GM12892 (cell line): ENCODE data around the gene PRPSAP2.
"Not testable (repeated sequence)": the region's sequence is repeated elsewhere in the genome, so short reads cannot be mapped to it uniquely, and the experiment has no call there.

Experiments used
- DNase-seq: peaks from one replicate; pipeline ENCODE4 v3.0.0; 2011; ENCODE audit not compliant: insufficient read length
- FAIRE-seq: peaks from 2 replicates; lab custom pipeline; 2011; peaks lifted over from hg19 to GRCh38; lab: Jason Lieb, UNC
- POLR2A ChIP-seq: IDR thresholded peaks from 2 replicates; pipeline ENCODE4 v1.6.1; 2011; ENCODE audit warnings: low read depth, low read length, control low read depth
- POLR2AphosphoS5 ChIP-seq: IDR thresholded peaks from 2 replicates; pipeline ENCODE4 v1.6.1; 2011; ENCODE audit warnings: low read depth, low read length, control low read depth
- TAF1 ChIP-seq: IDR thresholded peaks from 2 replicates; pipeline ENCODE4 v1.6.1; 2011; ENCODE audit warnings: low read depth, mild to moderate bottlenecking, control low read depth, low read length, borderline replicate concordance

Gene PRPSAP2

GRCh38 chr17:18896947-18897346 lies 39.0 kb downstream of the PRPSAP2 start:
- no peak for TF ChIP-seq TAF1
- no peak for TF ChIP-seq POLR2A
- no peak for TF ChIP-seq POLR2AphosphoS5
- no peak for DNase-seq
- FAIRE-seq = no peak

- DNase-seq (no peak), FAIRE-seq (no peak)
- TF ChIP-seq TAF1 = no peak
- TF ChIP-seq POLR2A = no peak
- TF ChIP-seq POLR2AphosphoS5 = no peak
Observed at GRCh38 chr17:18904482-18904881, 46.6 kb downstream of the PRPSAP2 start.

- FAIRE-seq = no peak
- no peak for TF ChIP-seq POLR2A
- TF ChIP-seq POLR2AphosphoS5 = no peak
- TF ChIP-seq TAF1 = no peak
- DNase-seq = no peak
Observed at GRCh38 chr17:18905226-18905625, 47.3 kb downstream of the PRPSAP2 start.

GRCh38 chr17:18910326-18910725 lies 52.4 kb downstream of the PRPSAP2 start:
- FAIRE-seq (no peak), DNase-seq (no peak)
- TF ChIP-seq POLR2AphosphoS5 (no peak), TAF1 (no peak), POLR2A (no peak)

- no peak for FAIRE-seq
- TF ChIP-seq POLR2A (no peak), POLR2AphosphoS5 (no peak), TAF1 (no peak)
- DNase-seq = no peak
Observed at GRCh38 chr17:18910881-18911280, 53.0 kb downstream of the PRPSAP2 start.

GRCh38 chr17:18916816-18917500 lies 59.0 kb downstream of the PRPSAP2 start:
- FAIRE-seq (no peak), DNase-seq (no peak)
- TF ChIP-seq TAF1 (no peak), POLR2A (no peak), POLR2AphosphoS5 (no peak)

- DNase-seq (no peak), FAIRE-seq (no peak)
- TF ChIP-seq POLR2AphosphoS5 = no peak
- no peak for TF ChIP-seq TAF1
- no peak for TF ChIP-seq POLR2A
Observed at GRCh38 chr17:18917506-18918032, 59.6 kb downstream of the PRPSAP2 start.

GRCh38 chr17:18919963-18920362 lies 62.0 kb downstream of the PRPSAP2 start:
- DNase-seq (no peak), FAIRE-seq (peak; percentile 48)
- no peak for TF ChIP-seq POLR2AphosphoS5
- no peak for TF ChIP-seq TAF1
- no peak for TF ChIP-seq POLR2A

GRCh38 chr17:18920911-18921441 lies 63.0 kb downstream of the PRPSAP2 start:
- TF ChIP-seq POLR2A = peak; percentile 56; the same call in 1 of the 2 replicates
- TF ChIP-seq TAF1 = no peak
- DNase-seq = no peak
- FAIRE-seq = no peak

GRCh38 chr17:18921485-18921884 lies 63.6 kb downstream of the PRPSAP2 start:
- TF ChIP-seq TAF1 (no peak), POLR2A (no peak), POLR2AphosphoS5 (no peak)
- no peak for FAIRE-seq
- DNase-seq = no peak

GRCh38 chr17:18921912-18922451 lies 64.1 kb downstream of the PRPSAP2 start:
- TF ChIP-seq POLR2AphosphoS5 = no peak
- TF ChIP-seq TAF1 = no peak
- no peak for TF ChIP-seq POLR2A
- peak; percentile 92 for FAIRE-seq

GRCh38 chr17:18922596-18922995 lies 64.7 kb downstream of the PRPSAP2 start:
- DNase-seq, FAIRE-seq: not testable (repeated sequence)

More at GRCh38 chr17:18921912-18922451, 64.1 kb downstream of the PRPSAP2 start:
- no peak for DNase-seq

- DNase-seq (no peak), FAIRE-seq (no peak)
- TF ChIP-seq POLR2AphosphoS5 (no peak), POLR2A (no peak), TAF1 (no peak)
Observed at GRCh38 chr17:18925187-18925586, 67.3 kb downstream of the PRPSAP2 start.

GRCh38 chr17:18928628-18929125 lies 70.7 kb downstream of the PRPSAP2 start:
- FAIRE-seq (no peak), DNase-seq (no peak)
- TF ChIP-seq TAF1 (no peak), POLR2A (no peak), POLR2AphosphoS5 (no peak)
